ENCODE results near the gene ALOXE3.
"Not testable (repeated sequence)": the region's sequence is repeated elsewhere in the genome, so short reads cannot be mapped to it uniquely, and the experiment has no call there.

Gene ALOXE3

DNA sequence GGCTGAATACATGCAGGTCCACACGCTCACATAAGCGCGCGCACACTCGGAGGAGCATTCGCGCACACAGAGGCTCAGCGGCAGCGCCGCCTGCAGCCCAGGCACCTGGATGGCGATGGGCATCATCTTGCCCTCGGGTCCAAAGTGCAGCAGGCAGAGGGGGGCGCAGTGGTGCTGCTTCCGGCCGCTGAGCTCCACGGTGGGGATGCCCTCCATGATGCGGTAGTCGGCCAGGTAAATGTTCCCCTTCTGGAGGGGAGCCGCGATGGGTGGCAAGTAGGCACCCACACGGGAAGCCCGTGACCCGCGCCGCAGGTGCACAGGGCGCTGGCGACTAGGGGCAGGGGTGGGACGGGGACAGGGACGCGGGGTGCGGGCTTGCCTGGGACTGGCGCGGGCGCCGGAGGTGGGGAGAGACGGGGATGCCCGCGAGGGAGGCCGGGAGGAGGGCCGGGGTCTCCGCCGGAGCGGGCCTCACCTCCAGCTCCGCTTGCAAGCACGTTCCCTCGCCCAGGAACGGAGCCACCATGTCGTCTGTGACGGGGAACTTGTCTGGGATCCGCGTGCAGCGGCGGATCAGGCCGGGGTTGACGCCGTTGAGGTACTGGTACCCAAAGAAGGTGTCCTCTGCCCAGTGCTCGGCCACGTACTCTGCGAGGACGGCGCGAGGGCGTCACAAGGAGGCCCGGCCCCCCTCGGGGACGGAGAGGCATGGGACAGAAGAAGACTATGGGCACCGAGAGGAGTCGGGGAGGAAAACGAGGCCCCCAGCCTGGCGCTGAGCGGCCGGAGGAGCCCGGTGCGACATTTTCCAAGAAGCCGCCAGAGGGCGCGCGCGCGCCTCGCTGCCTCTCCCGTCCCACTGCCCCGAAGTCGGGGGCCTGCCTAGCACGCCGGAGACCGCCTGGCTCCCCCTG lies 38.8 kb downstream of the ALOXE3 start:
- no peaks in the 10 kb centered on the region for H3K36me3 ChIP-seq (ENCODE audit: low read depth)
- H3K27ac ChIP-seq (ENCODE audit: poor library complexity, severe bottlenecking): no peak overlapping the region
- no peaks in the 10 kb centered on the region for H3K9me3 ChIP-seq (ENCODE audit: severe bottlenecking)
- H3K4me3 ChIP-seq (ENCODE audit: severe bottlenecking): peak overlapping the region; percentile 35
- H3K4me1 ChIP-seq (ENCODE audit: insufficient read depth, poor library complexity, severe bottlenecking): no peaks in the 10 kb centered on the region
- no peak for DNase-seq (ENCODE audit: low spot score)
- peak; percentile 76 for ATAC-seq (ENCODE audit: low read depth)
- H3K27me3 ChIP-seq (ENCODE audit: insufficient read depth, poor library complexity, severe bottlenecking): no peaks in the 10 kb centered on the region
- TF ChIP-seq, protein P1, sequence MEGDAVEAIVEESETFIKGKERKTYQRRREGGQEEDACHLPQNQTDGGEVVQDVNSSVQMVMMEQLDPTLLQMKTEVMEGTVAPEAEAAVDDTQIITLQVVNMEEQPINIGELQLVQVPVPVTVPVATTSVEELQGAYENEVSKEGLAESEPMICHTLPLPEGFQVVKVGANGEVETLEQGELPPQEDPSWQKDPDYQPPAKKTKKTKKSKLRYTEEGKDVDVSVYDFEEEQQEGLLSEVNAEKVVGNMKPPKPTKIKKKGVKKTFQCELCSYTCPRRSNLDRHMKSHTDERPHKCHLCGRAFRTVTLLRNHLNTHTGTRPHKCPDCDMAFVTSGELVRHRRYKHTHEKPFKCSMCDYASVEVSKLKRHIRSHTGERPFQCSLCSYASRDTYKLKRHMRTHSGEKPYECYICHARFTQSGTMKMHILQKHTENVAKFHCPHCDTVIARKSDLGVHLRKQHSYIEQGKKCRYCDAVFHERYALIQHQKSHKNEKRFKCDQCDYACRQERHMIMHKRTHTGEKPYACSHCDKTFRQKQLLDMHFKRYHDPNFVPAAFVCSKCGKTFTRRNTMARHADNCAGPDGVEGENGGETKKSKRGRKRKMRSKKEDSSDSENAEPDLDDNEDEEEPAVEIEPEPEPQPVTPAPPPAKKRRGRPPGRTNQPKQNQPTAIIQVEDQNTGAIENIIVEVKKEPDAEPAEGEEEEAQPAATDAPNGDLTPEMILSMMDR (IDR thresholded peaks at IDR 0.05; ENCODE audit: poor library complexity, severe bottlenecking): peak; percentile 88

DNA sequence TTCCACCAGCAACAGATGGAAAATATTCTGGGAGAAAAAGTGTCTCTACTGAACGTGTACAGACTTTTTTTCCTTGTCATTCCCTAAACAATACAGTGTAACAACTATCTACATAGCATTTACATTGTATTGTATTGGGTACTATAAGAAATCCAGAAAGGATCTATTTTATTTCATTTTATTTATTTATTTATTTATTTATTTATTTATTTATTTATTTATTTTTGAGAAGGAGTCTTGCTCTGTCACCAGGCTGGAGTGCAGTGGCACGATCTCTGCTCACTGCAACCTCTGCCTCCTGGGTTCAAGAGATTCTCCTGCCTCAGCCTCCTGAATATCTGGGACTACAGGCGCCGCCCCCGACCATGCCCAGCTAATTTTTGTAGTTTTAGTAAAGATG lies 40.4 kb downstream of the ALOXE3 start:
- not testable (repeated sequence) for ATAC-seq (ENCODE audit: low read depth); H3K36me3 ChIP-seq (ENCODE audit: low read depth); H3K27ac ChIP-seq (ENCODE audit: poor library complexity, severe bottlenecking); H3K4me1 ChIP-seq (ENCODE audit: insufficient read depth, poor library complexity, severe bottlenecking); DNase-seq (ENCODE audit: low spot score); H3K27me3 ChIP-seq (ENCODE audit: insufficient read depth, poor library complexity, severe bottlenecking); H3K9me3 ChIP-seq (ENCODE audit: severe bottlenecking); H3K4me3 ChIP-seq (ENCODE audit: severe bottlenecking)

DNA sequence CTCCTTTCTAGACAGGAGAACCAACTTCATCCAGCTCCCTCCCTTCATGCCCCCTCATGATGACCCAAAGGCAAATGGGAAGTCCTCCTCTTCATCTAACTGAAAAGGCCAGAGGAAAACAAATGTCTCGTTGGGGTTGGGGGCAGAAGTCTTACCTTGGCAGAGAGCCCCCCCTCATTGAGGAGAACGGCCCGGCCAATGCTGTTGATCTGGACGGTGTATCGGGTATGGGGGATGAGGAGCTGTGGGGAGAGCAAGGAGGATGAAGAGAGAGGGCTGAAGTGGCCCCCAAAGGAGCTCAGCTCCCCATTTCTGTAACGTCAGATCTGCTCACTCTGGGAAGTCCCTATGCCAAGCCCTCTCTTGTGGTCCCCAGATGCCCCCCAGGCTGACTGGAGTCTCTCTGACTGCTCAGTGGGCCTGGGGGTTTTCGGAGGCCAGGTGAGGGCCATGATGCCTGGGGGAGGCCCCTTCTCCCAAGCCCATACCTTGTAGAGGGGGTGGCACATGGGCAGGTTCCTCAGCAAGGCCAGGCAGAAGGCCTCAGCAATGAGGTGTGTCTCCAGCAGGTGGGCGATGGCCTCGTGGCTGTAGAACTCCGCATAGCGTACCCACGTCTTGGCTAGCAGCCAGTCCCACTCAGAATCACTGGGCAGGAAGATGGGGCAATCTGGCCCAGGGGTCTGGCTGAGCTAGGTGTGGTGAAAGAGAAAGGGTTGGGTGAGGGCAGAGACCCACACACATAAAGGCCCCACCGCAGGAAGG lies 41.6 kb downstream of the ALOXE3 start:
- Histone ChIP-seq H3K4me1 (ENCODE audit: insufficient read depth, poor library complexity, severe bottlenecking) (no peaks in the 10 kb centered on the region), H3K27ac (ENCODE audit: poor library complexity, severe bottlenecking) (no peak overlapping the region), H3K27me3 (ENCODE audit: insufficient read depth, poor library complexity, severe bottlenecking) (no peaks in the 10 kb centered on the region), H3K36me3 (ENCODE audit: low read depth) (no peaks in the 10 kb centered on the region), H3K4me3 (ENCODE audit: severe bottlenecking) (no peak overlapping the region), H3K9me3 (ENCODE audit: severe bottlenecking) (no peaks in the 10 kb centered on the region)
- TF ChIP-seq, protein P1 (IDR thresholded peaks at IDR 0.05; ENCODE audit: poor library complexity, severe bottlenecking): no peak
- ATAC-seq (ENCODE audit: low read depth) (no peak), DNase-seq (ENCODE audit: low spot score) (no peak)

DNA sequence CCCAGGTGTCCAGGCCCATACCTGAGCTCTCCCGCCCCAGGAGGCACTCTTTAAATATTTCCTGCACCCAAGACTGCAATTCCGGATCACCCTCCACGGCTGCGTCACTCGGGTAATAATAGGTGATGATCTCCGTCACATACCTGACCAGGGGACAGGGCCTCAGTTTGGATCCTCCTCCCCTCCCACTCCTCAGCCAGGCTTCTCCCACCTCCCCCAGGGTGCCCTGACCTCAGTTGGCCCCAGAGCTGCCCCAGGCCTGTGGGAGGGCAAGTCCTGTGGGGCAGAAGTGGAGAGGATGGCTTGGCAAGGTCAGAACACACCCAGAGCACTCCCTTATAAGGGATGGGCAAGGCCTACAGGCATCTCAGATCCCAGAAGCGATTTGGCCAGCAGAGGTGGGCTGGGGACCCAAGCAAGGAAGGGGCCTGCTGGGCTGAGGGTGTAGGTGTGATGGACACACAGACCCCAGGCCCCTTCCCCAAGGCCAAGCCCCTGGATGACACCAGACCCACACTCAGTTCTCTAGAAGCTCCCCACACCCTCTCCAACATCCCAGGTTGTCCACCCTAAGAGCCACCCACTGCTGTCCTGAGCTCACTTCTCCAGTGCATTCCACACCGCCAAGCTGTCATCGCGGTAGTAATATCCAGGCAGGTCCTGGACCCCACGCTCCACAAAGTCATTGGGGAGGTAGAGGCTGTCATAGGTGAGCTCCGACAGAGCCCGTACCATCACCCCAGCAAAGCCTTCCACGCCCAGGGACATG lies 42.6 kb downstream of the ALOXE3 start:
- TF ChIP-seq, protein P1 (IDR thresholded peaks at IDR 0.05; ENCODE audit: poor library complexity, severe bottlenecking): no peak
- H3K27me3 ChIP-seq (ENCODE audit: insufficient read depth, poor library complexity, severe bottlenecking): no peaks in the 10 kb centered on the region
- ATAC-seq (ENCODE audit: low read depth): no peak

DNA sequence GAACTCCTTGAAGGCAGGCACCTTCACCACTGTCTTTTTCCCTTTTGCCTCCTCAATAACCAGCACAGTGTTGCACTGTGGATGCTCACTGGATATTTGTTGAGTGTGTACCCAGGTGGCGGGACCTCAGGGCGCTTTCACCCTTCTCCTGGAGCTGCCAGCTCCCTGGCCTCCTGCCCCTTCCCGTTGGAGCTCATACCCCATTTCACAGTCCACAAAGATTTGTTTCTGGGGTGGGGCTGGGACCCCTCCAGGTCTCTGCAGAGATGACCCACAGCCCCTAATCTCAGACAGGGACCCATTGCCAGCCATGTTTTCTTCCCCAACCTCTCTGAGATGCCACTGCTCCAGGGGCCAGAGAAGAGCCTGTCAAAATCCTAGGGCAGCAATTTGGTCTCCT lies 43.2 kb downstream of the ALOXE3 start:
- Histone ChIP-seq H3K4me3 (ENCODE audit: severe bottlenecking) (no peak overlapping the region), H3K36me3 (ENCODE audit: low read depth) (no peaks in the 10 kb centered on the region), H3K27ac (ENCODE audit: poor library complexity, severe bottlenecking) (no peak overlapping the region), H3K4me1 (ENCODE audit: insufficient read depth, poor library complexity, severe bottlenecking) (no peaks in the 10 kb centered on the region), H3K9me3 (ENCODE audit: severe bottlenecking) (no peaks in the 10 kb centered on the region), H3K27me3 (ENCODE audit: insufficient read depth, poor library complexity, severe bottlenecking) (no peaks in the 10 kb centered on the region)
- ATAC-seq (ENCODE audit: low read depth) (no peak), DNase-seq (ENCODE audit: low spot score) (no peak)
- TF ChIP-seq, protein P1 (IDR thresholded peaks at IDR 0.05; ENCODE audit: poor library complexity, severe bottlenecking): no peak

More for the DNA sequence above, 42.6 kb downstream of the ALOXE3 start:
- Histone ChIP-seq H3K9me3 (ENCODE audit: severe bottlenecking) (no peaks in the 10 kb centered on the region), H3K4me3 (ENCODE audit: severe bottlenecking) (no peak overlapping the region), H3K27ac (ENCODE audit: poor library complexity, severe bottlenecking) (no peak overlapping the region), H3K36me3 (ENCODE audit: low read depth) (no peaks in the 10 kb centered on the region), H3K4me1 (ENCODE audit: insufficient read depth, poor library complexity, severe bottlenecking) (no peaks in the 10 kb centered on the region)
- no peak for DNase-seq (ENCODE audit: low spot score)

Measured in RWPE2 (cell line).